ENCODE results near the gene TRAPPC3. TPM values are rescaled to one million over a fixed set of nuclear protein-coding genes. Genes with fewer than 3 reads are reported as not detected.
A peak's percentile ranks its signal among the peaks of the same experiment; 100 is the strongest.

Gene TRAPPC3
- polyA plus RNA-seq, 3 donors from 2014 or later, result 113 to 219 (median 129) TPM

DNA sequence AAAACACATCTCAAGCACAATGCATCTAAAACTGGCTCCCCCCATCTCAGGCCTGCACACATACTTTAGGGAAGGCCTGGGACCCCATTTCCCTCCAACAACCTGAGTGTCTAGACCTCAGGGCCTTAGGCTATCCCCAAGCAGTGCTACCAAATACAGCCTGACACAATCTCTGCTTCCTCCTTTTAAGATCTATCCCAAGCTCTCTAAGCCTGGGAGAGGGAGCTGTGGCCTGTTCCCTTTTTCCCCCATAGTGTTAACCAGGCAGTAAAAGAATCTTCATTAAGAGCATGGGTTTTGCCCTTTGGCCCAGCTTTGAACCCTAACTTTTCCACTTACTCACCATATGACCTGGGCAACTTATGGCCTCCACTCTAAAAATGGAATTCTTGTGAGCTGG is 13.5 kb downstream of the TRAPPC3 start:
- DNase-seq, result no peak
- Mint-ChIP-seq H3K9me3 (no peaks in the 10 kb centered on the region), H3K36me3 (peaks cover 5 to 15% (median 7%) of the 10 kb centered on the region in 3 donors), H3K4me1 (peaks cover 2 to 12% of the 10 kb centered on the region in 2 donors), H3K4me3 (no peak overlapping the region), H3K27me3 (ENCODE audit: low read depth in 3 of 3) (peaks cover 0 to 4% (median 0%) of the 10 kb centered on the region in 3 donors), H3K27ac (peak overlapping the region in 4 of 6 donors; percentile 12 to 70 (median 34))

DNA sequence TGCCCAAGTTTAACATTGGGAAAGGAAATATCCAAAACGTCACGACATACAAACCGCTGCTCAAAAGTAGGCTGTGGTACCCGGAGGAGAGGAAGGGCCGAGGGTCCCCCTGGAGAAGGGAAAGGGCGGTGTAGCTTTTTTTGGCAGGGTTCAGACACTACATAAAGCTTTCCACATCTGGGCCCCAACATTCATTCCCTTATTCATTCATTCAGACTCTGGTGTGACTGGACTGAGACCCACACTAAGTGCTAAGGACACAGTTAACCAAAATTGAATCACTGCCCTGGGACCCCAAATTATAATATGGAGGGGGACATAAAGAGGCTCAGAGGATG is 14.0 kb downstream of the TRAPPC3 start:
- peak overlapping the region in 1 of 6 donors; percentile 20 for H3K27ac Mint-ChIP-seq
- no peak for DNase-seq
- H3K36me3 Mint-ChIP-seq, result peaks cover 5 to 15% (median 7%) of the 10 kb centered on the region in 3 donors
- no peak overlapping the region for H3K4me3 Mint-ChIP-seq
- peaks cover 0 to 10% of the 10 kb centered on the region in 2 donors for H3K4me1 Mint-ChIP-seq
- H3K9me3 Mint-ChIP-seq, result no peaks in the 10 kb centered on the region
- H3K27me3 Mint-ChIP-seq (ENCODE audit: low read depth in 3 of 3), result peaks cover 0 to 4% (median 0%) of the 10 kb centered on the region in 3 donors

DNA sequence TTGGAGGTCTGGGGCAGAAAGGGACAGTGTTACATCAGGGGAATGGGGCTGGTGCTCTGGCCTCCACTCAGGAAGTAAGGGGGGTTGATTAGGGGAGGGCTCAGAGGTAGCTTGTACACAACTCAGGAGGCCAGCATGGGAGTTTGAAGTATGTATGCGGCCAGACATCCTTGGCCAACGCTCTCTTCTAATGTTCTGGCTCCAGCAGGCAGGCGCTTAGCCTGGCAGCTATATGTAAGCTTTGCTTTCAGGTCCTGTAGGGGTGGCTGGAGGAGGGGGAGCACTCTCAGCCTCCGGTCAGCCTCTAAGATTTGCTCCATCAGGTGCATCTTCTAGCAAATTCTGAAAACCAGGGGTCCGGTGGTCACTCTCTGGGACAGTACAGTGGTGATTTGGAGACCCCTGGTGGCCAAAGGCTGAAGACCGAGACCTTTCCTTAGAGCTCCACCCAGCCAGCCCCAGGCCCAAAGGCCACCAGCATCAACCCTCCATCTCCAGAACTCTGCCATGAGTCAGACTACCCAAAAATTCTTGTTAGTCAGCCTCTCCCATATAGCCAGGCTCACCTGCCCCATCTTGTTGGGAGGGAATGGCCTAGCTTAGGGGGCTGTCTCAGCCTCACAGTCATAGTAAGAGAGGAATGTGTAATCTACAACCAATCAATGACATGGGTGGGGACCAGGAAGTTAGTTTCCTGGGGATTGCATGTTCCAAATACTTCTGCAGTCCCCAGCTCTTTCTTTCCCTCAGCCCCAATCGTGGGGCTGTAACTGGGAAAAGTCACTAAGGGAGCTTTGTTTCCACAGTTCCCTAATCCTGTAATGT is 14.6 kb downstream of the TRAPPC3 start:
- Mint-ChIP-seq H3K4me1 (peaks cover 0 to 4% of the 10 kb centered on the region in 2 donors), H3K9me3 (no peaks in the 10 kb centered on the region), H3K27me3 (ENCODE audit: low read depth in 3 of 3) (peaks cover 0 to 4% (median 2%) of the 10 kb centered on the region in 3 donors), H3K36me3 (peaks cover 5 to 15% (median 7%) of the 10 kb centered on the region in 3 donors), H3K4me3 (no peak overlapping the region), H3K27ac (peak overlapping the region in 1 of 6 donors; percentile 20)
- DNase-seq, result no peak

DNA sequence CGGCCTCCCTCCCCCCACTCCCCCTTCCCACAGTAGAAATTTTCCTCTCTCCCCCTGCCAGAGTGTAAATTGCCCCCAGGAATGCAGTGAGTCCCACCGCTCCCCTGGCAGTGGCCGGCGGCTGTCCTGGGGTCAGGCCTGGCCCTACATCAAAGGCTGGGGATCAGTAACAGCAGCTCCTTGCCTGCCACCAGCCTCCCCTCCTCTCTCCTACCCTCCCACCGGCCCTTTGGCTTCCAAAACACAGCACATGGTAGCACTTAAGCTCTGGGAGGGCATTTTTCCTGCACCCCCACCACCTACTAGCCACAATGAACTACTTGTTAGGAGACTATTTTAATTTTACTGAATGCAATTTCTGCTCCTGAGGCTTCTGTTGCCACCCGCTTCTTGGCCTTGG is 15.3 kb downstream of the TRAPPC3 start:
- H3K9me3 Mint-ChIP-seq, result no peaks in the 10 kb centered on the region
- H3K4me1 Mint-ChIP-seq, result no peaks in the 10 kb centered on the region
- H3K4me3 Mint-ChIP-seq, result no peak overlapping the region
- H3K36me3 Mint-ChIP-seq, result peaks cover 5 to 15% (median 5%) of the 10 kb centered on the region in 3 donors
- DNase-seq, result no peak
- peaks cover 0 to 4% (median 2%) of the 10 kb centered on the region in 3 donors for H3K27me3 Mint-ChIP-seq (ENCODE audit: low read depth in 3 of 3)
- H3K27ac Mint-ChIP-seq, result no peak overlapping the region

DNA sequence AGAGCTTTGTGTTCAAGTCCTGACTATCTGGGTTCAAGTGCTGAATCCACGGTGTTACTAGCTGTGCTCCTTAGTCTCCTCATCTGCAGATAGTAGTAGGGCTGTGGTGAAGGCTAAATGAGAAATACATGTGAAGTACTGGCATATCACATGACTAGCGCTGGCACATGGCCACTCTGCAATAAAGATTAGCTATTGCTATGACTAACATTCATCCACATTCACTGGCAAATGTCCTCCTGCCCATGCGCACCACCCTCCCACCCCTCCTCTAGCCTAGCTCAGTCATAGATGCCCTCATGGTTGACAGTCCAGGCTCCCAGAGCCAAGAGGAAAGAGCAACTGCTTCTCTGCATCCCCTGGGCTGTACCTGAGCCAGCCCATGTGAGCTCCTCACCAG is 15.8 kb downstream of the TRAPPC3 start:
- DNase-seq, result no peak
- Mint-ChIP-seq H3K27ac (no peak overlapping the region), H3K27me3 (ENCODE audit: low read depth in 3 of 3) (peaks cover 0 to 4% (median 2%) of the 10 kb centered on the region in 3 donors), H3K4me3 (no peak overlapping the region), H3K36me3 (peaks cover 4 to 13% (median 5%) of the 10 kb centered on the region in 3 donors), H3K9me3 (no peaks in the 10 kb centered on the region), H3K4me1 (no peaks in the 10 kb centered on the region)

DNA sequence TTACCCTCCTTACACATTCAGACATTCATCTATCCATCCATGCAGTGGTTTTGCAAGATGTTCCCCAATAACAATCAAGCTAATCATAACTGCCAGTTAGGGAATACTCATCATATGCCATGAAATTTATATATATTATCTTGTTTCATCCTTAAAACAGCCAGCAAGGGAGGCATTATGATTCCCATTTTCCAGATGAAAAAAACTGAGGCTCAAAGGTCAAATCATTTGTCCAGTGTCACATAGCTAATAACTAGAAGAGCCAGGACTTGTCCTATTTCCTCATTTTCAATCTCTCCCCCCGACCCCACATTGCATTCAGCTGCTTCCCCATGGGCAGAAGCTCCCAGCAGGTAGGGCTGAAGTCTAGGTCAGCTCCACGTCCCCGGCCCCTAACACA is 17.3 kb downstream of the TRAPPC3 start:
- DNase-seq, result no peak
- Mint-ChIP-seq H3K27me3 (ENCODE audit: low read depth in 3 of 3) (peaks cover 0 to 4% (median 2%) of the 10 kb centered on the region in 3 donors), H3K36me3 (peaks cover 0 to 5% (median 4%) of the 10 kb centered on the region in 3 donors), H3K27ac (no peak overlapping the region), H3K4me3 (no peak overlapping the region), H3K4me1 (no peaks in the 10 kb centered on the region), H3K9me3 (no peaks in the 10 kb centered on the region)

DNA sequence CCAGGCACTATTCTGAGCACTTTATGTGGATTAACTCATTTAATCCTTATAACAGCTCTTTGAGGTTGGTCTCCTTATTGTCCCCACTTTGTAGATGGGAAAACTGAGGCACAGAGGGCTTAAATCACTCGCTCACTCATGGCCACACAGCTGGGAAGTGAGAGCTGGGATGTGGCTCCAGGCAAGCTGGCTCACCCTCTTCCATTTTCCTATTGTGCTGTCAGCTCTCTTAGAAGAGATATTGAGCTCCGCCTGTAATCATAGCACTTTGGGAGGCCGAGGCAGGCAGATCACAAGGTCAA is 20.4 kb downstream of the TRAPPC3 start:
- H3K36me3 Mint-ChIP-seq, result no peaks in the 10 kb centered on the region
- no peak overlapping the region for H3K4me3 Mint-ChIP-seq
- H3K27me3 Mint-ChIP-seq (ENCODE audit: low read depth in 3 of 3), result peaks cover 2 to 9% (median 4%) of the 10 kb centered on the region in 3 donors
- no peak for DNase-seq
- H3K27ac Mint-ChIP-seq, result no peak overlapping the region
- H3K9me3 Mint-ChIP-seq, result no peaks in the 10 kb centered on the region
- H3K4me1 Mint-ChIP-seq, result peaks cover 16 to 18% of the 10 kb centered on the region in 2 donors

DNA sequence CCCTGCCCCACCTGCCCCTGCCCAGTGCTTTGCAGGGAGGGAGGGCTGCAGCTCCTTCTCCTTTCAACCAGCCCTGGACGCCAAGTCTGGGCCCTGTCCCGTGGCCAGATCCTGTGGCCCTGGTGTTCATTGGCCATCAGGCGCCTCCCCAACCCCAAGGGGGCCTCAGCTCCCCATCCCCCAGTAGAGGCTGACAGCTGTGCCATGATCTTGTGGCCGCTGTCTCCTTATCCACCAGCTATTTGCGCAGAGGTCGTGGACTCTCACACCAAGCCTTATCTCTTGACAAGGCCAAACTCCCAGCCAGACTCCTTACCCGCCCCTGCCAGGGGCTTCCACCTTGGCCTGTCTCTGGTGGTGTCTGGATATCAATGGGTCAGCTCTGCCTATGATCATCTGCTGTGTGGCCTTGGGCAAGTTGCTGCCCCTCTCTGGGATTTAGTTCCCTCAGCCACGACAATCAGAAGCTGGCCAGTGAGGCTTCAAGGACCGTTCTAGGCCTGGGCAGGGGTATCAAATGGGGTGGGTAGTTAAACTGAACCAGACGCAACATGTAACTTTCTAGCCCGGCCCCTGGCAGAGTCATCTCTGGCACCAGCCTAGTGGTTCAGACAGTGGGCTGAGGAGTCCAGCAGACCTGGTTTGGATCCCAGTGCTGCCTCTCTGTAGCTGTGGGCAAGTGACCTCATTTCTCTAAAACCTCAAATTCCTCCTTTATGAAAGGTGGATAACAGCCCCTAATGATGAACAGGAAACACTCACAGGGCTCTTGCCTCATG is 21.0 kb downstream of the TRAPPC3 start:
- H3K4me1 Mint-ChIP-seq, result peaks cover 21 to 22% of the 10 kb centered on the region in 2 donors
- peaks cover 2 to 13% (median 7%) of the 10 kb centered on the region in 3 donors for H3K27me3 Mint-ChIP-seq (ENCODE audit: low read depth in 3 of 3)
- no peaks in the 10 kb centered on the region for H3K9me3 Mint-ChIP-seq
- no peak for DNase-seq
- no peak overlapping the region for H3K27ac Mint-ChIP-seq
- peaks cover 0 to 2% (median 0%) of the 10 kb centered on the region in 3 donors for H3K36me3 Mint-ChIP-seq
- no peak overlapping the region for H3K4me3 Mint-ChIP-seq

DNA sequence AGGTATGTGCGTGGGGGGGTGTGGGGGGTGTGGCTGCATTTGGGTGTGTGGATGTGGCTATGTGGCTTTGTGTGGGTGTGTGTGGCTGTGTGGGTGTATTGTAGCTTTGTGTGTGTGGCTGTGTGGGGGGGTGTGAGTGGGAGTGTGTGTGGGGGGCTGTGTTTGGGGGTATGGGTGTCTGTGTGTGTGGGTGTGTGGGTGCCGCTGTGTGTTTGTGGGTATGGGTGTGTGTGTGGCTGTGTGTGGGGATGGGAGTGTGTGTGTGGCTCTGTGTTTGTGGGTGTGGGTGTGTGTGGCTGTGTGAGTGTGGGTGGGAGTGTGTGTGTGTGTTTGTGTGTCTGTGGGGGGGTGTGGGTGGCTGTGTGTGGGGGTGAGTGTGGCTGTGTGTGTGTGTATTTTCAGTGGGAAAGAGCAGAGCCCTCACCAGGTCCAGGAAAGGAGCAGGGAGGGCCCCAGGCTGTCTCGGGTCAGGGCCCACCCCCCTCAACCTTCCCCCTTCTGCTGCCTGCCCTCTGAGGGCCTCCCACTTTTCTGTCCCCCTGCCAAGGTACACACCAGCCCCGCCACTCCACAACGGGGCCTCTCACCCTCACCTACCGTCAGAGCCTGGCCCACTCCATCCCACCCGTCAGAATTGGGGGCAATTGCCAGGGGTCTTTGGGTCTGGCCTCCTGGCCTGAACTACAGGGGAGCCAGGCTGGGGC is 22.3 kb downstream of the TRAPPC3 start:
- H3K4me3 Mint-ChIP-seq, result no peak overlapping the region
- peaks cover 0 to 3% (median 0%) of the 10 kb centered on the region in 3 donors for H3K36me3 Mint-ChIP-seq
- no peaks in the 10 kb centered on the region for H3K9me3 Mint-ChIP-seq
- H3K27ac Mint-ChIP-seq, result no peak overlapping the region
- H3K27me3 Mint-ChIP-seq (ENCODE audit: low read depth in 3 of 3), result peaks cover 2 to 13% (median 7%) of the 10 kb centered on the region in 3 donors
- peaks cover 23 to 24% of the 10 kb centered on the region in 2 donors for H3K4me1 Mint-ChIP-seq
- no peak for DNase-seq

DNA sequence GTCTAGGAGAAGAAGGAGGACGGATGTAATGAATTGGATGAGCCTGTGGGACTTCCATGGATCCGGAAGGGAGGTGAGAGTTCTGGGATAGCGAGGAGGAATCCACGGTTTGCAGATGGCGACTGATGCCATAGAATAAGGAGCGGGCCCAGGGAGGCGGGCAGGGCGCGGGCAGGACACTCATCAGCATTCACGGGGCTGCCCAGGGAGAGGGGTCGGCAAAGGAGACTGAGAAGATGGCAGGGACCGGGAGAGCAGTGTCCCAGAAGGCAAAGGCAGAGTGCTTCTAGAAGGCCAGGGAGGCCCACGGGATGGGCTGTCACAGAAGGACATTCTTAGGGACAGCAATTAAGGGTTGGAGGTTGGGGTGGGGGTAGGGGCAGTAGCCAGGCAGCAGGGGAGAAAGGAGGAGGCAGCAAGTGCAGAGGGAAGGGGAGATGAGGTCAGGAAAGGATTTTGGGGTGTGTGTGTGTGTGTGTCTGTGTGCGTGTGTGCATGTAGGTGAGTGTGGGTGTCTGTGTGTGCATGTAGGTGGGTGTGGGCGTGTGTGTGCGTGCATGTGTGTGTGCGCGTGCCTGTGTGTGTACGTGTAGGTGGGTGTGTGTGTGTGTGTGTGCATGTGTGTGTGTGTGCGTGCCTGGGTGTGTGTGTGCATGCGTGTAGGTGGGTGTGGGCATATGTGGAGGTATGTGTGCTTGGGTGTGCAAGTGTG is 23.1 kb downstream of the TRAPPC3 start:
- H3K27ac Mint-ChIP-seq, result peak overlapping the region in 1 of 6 donors; percentile 0
- peaks cover 23 to 24% of the 10 kb centered on the region in 2 donors for H3K4me1 Mint-ChIP-seq
- H3K36me3 Mint-ChIP-seq, result peaks cover 0 to 3% (median 0%) of the 10 kb centered on the region in 3 donors
- no peak for DNase-seq
- H3K4me3 Mint-ChIP-seq, result peak overlapping the region in 4 of 5 donors; percentile 7 to 65 (median 42)
- no peaks in the 10 kb centered on the region for H3K9me3 Mint-ChIP-seq
- H3K27me3 Mint-ChIP-seq (ENCODE audit: low read depth in 3 of 3), result peaks cover 2 to 13% (median 5%) of the 10 kb centered on the region in 3 donors

DNA sequence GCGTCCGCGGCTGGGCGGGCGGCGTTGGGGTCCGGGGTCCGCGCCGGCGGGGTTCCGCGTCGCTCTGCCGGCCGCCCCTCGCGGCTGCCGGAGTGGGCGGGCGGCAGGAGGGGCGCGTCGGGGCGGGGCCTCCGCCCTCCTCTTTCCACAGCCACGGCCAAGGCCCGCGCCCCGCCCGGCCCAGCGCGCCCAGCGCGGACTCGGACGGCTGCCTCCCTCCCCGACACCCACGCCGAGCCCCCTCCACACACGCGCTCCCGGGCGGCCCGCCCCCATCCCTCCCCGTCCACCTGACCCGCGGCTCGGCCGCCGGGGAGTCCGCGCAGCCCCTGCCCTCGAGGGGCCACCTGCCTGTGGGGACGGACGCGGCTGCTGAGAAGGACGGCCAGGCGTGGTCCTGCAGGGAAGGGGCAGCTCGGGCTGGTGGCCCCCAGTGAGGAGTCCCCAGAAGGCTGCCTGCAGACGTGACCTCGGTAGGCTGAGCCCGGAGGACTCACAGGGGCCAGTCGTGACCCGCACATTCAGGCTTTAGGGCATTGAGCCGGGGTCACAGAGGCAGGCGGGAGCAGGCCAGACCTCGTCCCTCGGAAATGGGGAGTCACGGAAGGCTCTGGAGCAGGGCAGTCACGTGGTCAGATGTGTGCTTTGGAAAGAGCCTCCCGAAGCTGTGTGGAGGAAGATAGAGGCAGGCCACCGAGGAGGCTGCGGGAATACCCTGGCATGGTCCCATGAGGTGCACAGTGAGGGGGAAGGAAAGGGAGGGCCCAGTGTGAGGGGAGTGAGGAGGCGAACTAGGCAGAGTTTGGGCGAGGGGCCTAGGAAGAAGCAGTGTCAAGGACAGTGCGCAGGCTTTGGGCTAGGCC is 23.9 kb downstream of the TRAPPC3 start, which contains the start of gene COL8A2:
COL8A2 (minus strand) TSS at position 94 of the 863 bp plus-strand sequence. CDS start 24,980 bp downstream, outside the sequence.
- H3K4me1 Mint-ChIP-seq, result peaks cover 23 to 24% of the 10 kb centered on the region in 2 donors
- H3K27ac Mint-ChIP-seq, result no peak within 1 kb of the TSS
- H3K27me3 Mint-ChIP-seq (ENCODE audit: low read depth in 3 of 3), result peaks cover 2 to 13% (median 5%) of the 10 kb centered on the region in 3 donors
- no peaks in the 10 kb centered on the region for H3K9me3 Mint-ChIP-seq
- peak within 1 kb of the TSS; percentile 50 to 77 (median 60) for H3K4me3 Mint-ChIP-seq
- H3K36me3 Mint-ChIP-seq, result peaks cover 0 to 3% (median 0%) of the 10 kb centered on the region in 3 donors
- DNase-seq, result no peak

DNA sequence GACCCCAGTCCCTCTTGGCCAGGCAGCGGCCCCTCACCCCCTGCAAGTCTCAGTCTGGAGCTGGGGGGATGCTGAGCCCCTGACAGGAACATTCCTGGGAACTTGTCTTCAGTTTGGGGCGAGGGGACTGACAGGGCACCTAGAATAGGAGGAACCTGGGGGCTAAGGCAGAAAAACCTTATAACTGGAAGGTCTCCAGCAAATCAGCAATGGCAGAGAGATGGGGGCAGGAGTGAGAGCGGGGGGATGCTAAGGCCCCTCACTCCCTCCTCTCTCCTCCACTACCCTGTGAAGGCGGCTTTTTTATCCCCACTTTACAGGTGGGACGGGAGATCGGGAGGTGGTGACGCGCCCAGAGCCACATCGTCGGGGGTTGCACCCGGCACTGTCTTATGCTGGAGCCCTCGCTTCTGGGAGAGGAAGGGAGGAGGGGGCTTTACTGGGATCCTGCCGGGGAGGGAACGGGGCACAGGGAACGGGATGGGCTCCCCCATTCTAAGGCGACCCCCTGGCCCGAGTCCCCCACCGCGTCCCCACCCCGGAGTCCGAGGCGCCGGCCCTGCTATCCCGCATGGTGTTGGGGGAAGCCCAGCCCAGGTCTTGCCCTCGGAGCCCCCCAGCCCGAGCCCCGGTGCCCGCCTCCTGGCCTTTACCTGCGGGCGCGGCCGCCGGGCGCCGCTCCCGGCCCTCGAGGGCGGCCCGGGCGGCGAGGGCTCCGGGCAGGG is 24.7 kb downstream of the TRAPPC3 start:
- Mint-ChIP-seq H3K27ac (no peak overlapping the region), H3K27me3 (ENCODE audit: low read depth in 3 of 3) (peaks cover 0 to 15% (median 7%) of the 10 kb centered on the region in 3 donors), H3K4me1 (peaks cover 23 to 24% of the 10 kb centered on the region in 2 donors), H3K36me3 (peaks cover 0 to 3% (median 0%) of the 10 kb centered on the region in 3 donors), H3K4me3 (peak overlapping the region; percentile 33 to 68 (median 60)), H3K9me3 (no peaks in the 10 kb centered on the region)
- no peak for DNase-seq

Data from immature natural killer cell (primary cell).